Measurements from ENCODE around the gene ARHGEF1. TPM values are rescaled to one million over a fixed set of nuclear protein-coding genes. Genes with fewer than 3 reads are reported as not detected.

The ARHGEF1 gene
- total RNA-seq, 4 donors from 2014 or later, result 53.1 to 129 (median 72.0) TPM

DNA sequence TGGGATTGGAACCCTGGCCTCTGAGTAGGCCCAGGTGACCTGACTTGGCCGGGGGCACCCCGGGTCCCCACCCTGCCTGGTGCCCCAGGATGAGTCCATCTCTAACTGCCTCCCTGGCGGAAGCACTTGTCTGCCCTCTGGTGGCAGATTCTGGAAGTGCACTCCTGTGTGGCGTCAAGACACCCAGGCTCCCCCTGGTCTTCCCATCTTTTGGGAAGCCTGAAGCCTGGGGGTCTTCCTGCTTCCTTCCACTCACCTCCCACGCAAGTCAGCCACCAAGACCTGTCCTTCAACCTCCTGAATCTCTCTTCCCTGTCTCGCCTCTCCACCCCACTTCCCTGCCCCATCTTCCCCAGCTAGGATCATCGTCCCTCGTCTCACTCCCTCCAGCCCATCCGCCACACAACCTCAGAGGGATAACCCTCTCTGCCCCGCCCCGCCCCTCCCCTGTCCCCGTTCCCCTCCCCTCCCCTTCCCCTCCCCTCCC is 68.7 kb downstream of the ARHGEF1 start:
- DNase-seq (ENCODE audit: low spot score) (peak; percentile 87), ATAC-seq (ENCODE audit: low FRiP score) (no peak)
- TF ChIP-seq, protein P1, sequence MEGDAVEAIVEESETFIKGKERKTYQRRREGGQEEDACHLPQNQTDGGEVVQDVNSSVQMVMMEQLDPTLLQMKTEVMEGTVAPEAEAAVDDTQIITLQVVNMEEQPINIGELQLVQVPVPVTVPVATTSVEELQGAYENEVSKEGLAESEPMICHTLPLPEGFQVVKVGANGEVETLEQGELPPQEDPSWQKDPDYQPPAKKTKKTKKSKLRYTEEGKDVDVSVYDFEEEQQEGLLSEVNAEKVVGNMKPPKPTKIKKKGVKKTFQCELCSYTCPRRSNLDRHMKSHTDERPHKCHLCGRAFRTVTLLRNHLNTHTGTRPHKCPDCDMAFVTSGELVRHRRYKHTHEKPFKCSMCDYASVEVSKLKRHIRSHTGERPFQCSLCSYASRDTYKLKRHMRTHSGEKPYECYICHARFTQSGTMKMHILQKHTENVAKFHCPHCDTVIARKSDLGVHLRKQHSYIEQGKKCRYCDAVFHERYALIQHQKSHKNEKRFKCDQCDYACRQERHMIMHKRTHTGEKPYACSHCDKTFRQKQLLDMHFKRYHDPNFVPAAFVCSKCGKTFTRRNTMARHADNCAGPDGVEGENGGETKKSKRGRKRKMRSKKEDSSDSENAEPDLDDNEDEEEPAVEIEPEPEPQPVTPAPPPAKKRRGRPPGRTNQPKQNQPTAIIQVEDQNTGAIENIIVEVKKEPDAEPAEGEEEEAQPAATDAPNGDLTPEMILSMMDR (IDR thresholded peaks at IDR 0.05), result peak in 2 of 3 donors; percentile 79 to 87

DNA sequence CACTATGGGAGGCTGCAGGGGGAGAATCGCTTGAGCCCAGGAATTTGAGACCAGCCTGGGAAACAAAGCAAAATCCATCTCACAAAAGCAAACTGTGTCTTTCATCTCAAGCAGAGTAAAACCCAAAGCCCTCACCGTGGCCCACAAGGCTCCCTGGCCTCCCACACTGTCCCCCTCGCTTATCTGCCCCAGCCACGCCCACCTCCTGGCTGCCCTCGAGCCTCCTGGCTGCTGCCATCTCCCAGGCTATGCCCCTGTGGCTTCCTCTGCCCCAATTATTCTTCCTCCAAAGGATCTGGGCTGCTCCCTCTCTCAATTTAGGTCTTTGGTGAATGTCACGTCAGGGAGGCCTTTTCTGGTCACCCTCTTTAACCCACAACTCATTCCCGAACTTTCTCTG is 72.5 kb downstream of the ARHGEF1 start:
- TF ChIP-seq, protein P1 (IDR thresholded peaks at IDR 0.05), result no peak
- ATAC-seq (ENCODE audit: low FRiP score) (no peak), DNase-seq (ENCODE audit: low spot score) (no peak)

DNA sequence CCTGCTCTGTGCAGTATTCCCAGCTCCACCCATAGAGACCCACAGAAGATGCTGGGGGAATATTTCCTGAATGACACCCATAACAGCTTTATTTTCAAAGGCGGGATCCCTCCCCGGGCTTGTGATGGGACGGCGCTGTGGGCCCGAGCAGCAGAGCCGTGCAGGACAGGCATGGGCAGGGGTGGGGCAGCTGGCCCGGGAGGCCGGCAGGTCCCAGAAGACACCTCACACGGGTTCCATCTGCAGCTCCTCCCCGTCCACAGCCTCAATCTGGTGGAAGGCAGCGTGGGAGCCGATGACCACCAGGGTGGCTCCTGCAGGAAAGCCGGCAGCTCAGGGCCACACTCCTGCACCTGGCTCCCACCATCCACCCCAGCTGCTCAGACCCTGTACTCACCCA is 73.6 kb downstream of the ARHGEF1 start:
- DNase-seq (ENCODE audit: low spot score) (no peak), ATAC-seq (ENCODE audit: low FRiP score) (no peak)
- TF ChIP-seq, protein P1 (IDR thresholded peaks at IDR 0.05), result no peak

Small RNA genes within 50 kb of the gene (small RNA-seq; reads per million reads assigned to genes)
- not detected for gene MIR6797

Other genes with a start within 250 kb of the ARHGEF1 start
- not detected for gene CEACAM7, start 194.9 kb upstream of the ARHGEF1 start, total RNA-seq
- gene CEACAM5, start 174.6 kb upstream of the ARHGEF1 start, total RNA-seq, result not detected
- under 1 TPM in 1 of 4 donors, not detected in 3; 0.19 TPM for gene CEACAM6, start 127.7 kb upstream of the ARHGEF1 start, total RNA-seq
- 10 to 100 TPM in 1 of 4 donors, not detected in 3; 20.3 TPM for gene CEACAM3, start 86.6 kb upstream of the ARHGEF1 start, total RNA-seq
- not detected for gene LYPD4, start 38.5 kb upstream of the ARHGEF1 start, total RNA-seq
- not detected for gene DMRTC2, start 38.1 kb upstream of the ARHGEF1 start, total RNA-seq
- gene RPS19, start 22.9 kb upstream of the ARHGEF1 start, total RNA-seq, result 100 to 1,000 TPM; 559 to 757 (median 617) TPM
- gene CD79A, start 5.9 kb upstream of the ARHGEF1 start, total RNA-seq, result 1 to 10 TPM in 1 of 4 donors, under 1 TPM in 1, not detected in 2; 0.72 to 1.8 TPM
- under 1 TPM in 1 of 4 donors, not detected in 3; 0.25 TPM for gene ERFL, start 45.3 kb downstream of the ARHGEF1 start, total RNA-seq
- gene RABAC1, start 76.1 kb downstream of the ARHGEF1 start, total RNA-seq, result 100 to 1,000 TPM; 132 to 192 (median 167) TPM
- under 1 TPM in 2 of 4 donors, not detected in 2; 0.13 to 0.28 TPM for gene ATP1A3, start 111.0 kb downstream of the ARHGEF1 start, total RNA-seq
- 1 to 10 TPM in 3 of 4 donors, under 1 TPM in 1; 0.32 to 2.1 (median 1.6) TPM for gene GRIK5, start 187.0 kb downstream of the ARHGEF1 start, total RNA-seq
- gene ZNF574, start 193.0 kb downstream of the ARHGEF1 start, total RNA-seq, result 10 to 100 TPM; 11.6 to 22.9 (median 12.8) TPM
- 1 to 10 TPM in 3 of 4 donors, under 1 TPM in 1; 0.56 to 3.2 (median 1.5) TPM for gene POU2F2, start 249.3 kb downstream of the ARHGEF1 start, total RNA-seq